RPMI8226 (cell line): ENCODE results near the gene EPB41L5.
"Not testable (repeated sequence)": the region's sequence is repeated elsewhere in the genome, so short reads cannot be mapped to it uniquely, and the experiment has no call there.

Experiments
- DNase-seq: peaks from one replicate; pipeline ENCODE4 v3.0.0-alpha.2; 2015

The EPB41L5 gene

DNA sequence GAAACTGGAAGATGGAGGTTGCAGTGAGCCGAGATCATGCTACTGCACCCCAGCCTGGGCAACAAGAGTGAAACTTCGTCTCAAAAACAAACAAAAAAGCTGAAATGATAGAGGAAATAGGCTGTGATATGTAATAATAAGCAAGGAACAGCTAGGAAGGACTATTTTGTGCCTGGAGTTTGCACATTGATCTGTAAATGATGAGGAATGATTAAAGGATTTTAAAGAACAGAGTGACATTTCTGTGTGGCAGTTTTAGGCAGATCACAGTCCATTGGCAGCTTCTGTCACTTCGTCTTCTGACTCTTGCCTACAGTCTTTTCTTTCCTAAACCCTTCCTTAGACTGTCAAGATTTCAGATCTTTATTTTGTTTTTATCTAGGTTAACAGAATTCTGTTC lies 19.4 kb downstream of the EPB41L5 start:
- no peak for DNase-seq

- no peak for DNase-seq
Measured at GRCh38 chr2:120034027-120034426, 21.1 kb downstream of the EPB41L5 start.

DNA sequence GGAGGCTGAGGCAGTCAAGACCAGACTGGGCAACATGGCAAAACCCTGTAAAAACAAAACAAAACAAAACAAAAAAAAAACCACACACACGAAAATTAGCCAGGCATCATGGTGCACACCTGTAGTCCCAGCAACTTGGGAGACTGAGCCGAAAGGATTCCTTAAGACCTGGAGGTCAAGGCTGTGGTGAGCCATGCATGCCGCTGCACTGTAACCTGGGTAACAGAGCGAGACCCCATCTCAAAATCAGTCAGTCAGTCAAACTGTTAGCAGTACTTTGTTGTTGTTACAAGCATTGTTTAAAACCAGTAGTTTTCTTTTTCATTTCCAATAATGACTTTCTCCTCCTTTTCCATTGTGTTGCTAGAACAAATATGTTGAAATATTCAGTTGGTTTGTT lies 21.7 kb downstream of the EPB41L5 start:
- DNase-seq = no peak

- no peak for DNase-seq
Measured at GRCh38 chr2:120036145-120036544, 23.3 kb downstream of the EPB41L5 start.

GRCh38 chr2:120037995-120038541 lies 25.2 kb downstream of the EPB41L5 start:
- no peak for DNase-seq

DNA sequence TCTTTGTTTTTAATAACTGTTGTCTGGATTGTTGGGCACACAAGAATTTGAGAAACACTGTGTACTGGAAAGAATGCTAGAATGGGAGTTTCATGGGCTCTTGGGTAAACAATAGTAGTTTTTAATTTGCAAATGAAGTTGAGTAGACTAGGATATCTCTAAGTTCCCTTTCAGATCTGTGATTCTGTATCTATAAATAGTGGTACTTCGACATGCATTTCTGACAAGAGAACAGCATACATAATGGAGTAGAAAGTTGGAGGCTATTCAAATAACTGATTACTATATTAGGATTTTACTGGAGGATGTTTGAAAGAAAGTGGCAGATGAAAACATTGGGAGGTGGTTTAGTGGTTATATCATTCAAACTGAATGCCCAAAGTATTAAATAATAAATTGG lies 29.5 kb downstream of the EPB41L5 start:
- DNase-seq = no peak

DNA sequence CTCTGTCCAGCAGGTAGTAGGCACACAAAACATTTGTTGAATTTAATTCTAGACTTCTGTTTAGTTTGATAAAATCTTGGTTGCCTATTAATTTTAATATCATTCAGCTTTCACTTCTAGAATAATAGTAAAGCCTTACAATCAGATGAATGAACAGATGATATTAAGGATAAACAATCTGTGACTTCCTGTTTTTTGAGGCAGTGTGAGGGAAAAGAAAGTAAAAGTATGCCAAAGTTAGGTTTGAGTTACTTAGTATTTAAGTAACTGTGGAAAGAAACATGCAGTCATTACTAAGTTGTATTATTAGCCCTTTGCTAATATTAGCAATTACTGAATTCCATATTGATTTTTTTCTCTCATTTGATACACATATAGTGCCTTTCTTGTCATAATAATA lies 31.5 kb downstream of the EPB41L5 start:
- no peak for DNase-seq

GRCh38 chr2:120045775-120046174 lies 32.9 kb downstream of the EPB41L5 start:
- DNase-seq = not testable (repeated sequence)

GRCh38 chr2:120046252-120046651 lies 33.4 kb downstream of the EPB41L5 start:
- not testable (repeated sequence) for DNase-seq

DNA sequence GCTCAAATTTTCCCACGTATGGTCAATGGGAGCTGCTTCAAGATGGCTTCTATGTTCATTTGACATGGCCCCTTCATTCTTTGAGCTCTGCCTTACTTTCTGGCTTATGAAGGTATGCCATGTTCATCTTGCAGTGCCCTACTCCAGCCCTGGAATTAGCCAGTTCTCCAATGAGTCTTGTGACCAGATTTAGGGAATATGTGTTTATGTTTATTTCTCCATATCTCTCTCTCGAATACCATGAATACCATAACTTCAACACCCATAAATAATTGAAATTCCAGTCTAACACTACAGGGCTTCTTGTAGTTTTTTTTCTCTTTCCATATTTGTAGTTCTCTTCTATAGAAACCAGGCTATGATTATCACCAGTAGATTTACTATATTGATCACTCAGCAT lies 39.7 kb downstream of the EPB41L5 start:
- no peak for DNase-seq

GRCh38 chr2:120053891-120054290 lies 41.0 kb downstream of the EPB41L5 start:
- DNase-seq = no peak

DNA sequence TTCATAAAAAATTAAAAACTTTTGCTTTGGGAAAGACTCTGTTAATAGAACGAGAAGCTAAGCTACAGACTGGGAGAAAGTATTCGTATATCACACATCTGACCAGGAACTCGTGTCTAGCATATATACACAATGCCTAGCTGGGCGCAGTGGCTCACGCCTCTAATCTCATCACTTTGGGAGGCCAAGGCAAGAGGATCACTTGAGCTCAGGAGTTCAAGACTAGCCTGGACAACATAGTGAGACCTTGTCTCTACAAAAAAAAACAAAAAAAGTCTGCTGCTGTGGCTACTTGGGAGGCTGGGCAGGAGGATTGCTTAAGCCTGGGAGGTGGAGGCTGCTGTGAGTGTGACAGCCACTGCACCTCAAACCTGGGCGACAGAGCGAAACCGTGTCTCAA lies 46.6 kb downstream of the EPB41L5 start:
- DNase-seq = no peak

GRCh38 chr2:120060088-120060623 lies 47.3 kb downstream of the EPB41L5 start:
- DNase-seq = no peak

- no peak for DNase-seq
Measured at GRCh38 chr2:120064664-120065063, 51.8 kb downstream of the EPB41L5 start.

DNA sequence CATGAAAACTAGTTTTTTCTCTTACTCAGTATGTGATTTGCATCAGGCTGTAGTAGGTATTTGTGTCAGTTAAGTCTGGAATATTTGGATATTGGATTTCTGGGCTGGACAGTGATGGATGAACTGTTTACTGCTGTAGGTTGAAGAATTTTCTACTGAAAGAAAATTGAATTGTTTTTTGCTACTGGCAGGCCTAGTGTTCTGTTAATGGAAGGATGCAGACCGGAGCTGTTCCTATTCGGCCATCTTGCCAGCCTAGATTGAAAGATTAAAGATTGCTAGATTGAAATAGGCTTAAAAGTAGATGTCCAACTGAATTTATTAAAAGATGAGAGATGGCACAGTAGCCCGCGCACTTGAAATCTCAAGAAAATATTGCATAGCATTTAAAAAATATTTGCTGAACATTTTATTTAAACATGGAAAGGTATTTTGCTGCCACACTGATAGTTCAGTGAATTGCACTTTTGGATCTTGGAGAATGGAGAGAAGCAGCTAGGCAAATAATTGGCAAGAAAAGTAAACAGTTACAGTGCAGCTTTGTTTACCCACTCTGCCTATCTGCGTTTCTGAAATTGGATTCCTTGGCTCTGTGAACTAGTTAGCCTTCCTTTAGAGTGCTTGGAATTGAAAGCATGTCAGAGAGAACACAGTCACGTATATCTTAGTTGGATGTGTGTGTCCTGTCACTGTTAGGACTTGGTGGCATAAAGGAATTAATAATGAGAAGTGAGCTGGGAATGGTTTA lies 54.1 kb downstream of the EPB41L5 start:
- no peak for DNase-seq

- not testable (repeated sequence) for DNase-seq
Measured at GRCh38 chr2:120068040-120068658, 55.3 kb downstream of the EPB41L5 start.

- DNase-seq = no peak
Measured at GRCh38 chr2:120075545-120075944, 62.7 kb downstream of the EPB41L5 start.

DNA sequence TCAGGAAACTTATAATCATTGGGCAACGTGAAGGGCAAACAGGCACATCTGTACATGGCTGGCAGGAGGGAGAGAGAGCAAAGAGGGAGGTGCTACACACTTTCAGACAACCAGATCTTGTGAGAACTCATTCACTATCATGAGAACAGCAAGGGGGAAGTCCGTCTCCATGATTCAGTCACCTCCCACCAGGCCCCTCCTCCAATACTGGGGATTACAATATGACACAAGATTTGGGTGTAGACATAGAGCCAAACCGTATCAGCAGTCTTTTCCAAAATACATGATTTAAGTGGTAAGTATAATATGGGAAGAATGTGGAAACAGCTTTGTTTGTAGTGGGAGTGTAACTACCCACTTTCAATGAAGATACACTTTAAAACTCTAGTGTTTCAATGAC lies 65.0 kb downstream of the EPB41L5 start:
- no peak for DNase-seq

- no peak for DNase-seq
Measured at GRCh38 chr2:120079647-120080046, 66.8 kb downstream of the EPB41L5 start.

DNA sequence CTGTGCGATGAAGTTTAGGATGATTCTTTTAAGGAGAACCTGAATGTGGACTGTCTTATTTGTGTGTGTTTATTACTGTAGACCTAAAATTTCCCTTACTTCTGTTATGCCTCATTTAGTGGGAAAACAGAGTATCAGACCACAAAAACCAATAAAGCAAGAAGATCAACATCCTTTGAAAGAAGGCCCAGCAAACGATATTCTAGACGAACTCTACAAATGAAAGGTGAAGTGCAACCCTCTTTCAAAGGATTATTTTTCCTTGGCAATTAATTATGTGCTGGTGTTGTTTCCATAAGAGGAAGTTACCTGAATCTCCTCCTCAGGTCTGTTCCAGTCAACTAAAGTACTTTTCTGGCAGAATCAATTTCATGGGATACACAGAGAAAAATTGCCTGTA lies 78.6 kb downstream of the EPB41L5 start:
- DNase-seq = no peak

GRCh38 chr2:120094795-120095194 lies 81.9 kb downstream of the EPB41L5 start:
- DNase-seq = no peak

DNA sequence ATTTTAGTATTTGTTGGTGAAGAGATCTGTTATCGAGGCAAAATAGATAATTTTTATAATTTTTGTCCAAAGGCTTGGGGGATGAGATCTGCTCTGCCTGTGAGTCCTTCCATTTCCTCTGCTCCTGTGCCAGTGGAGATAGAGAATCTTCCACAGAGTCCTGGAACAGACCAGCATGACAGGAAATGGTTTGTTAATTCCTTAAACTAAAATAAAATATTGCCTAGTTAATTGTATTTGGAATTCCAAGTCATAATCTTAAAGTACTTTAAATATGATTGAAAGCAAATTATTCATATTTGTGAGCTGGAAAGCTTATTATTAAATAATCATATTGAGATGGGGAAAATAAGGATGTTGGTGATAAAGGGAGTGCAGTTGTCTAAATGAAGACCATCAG lies 87.8 kb downstream of the EPB41L5 start:
- DNase-seq = no peak

DNA sequence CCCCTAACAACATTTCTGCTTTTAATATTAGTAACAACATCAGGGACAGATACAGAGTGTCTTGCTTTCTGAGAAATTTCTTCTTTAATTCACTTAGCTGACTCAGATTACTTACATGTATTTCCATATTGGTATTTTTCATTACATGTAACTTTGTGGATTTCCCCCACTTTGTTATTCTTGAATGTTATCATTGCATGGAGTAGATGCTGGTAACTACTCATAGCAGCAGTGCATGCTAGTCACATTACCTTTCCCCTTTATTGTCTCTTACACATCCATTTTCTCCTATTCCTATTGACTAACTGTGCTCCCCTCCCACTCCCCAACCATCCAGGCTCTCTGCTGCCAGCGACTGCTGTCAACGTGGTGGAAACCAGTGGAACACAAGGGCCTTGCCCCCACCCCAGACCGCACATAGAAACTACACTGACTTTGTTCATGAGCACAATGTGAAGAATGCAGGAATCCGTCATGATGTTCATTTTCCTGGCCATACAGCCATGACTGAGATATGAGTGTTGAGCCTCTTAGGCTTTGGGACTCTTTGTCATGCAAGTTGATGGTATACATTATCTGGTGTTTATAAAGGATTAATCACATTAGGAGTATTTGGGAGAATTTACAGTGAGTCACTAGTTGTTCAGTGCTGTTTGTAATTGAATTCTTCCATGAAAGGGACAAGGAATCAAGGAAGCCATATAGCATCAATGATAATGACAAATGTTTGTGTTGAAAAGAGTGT lies 91.0 kb downstream of the EPB41L5 start:
- no peak for DNase-seq

DNA sequence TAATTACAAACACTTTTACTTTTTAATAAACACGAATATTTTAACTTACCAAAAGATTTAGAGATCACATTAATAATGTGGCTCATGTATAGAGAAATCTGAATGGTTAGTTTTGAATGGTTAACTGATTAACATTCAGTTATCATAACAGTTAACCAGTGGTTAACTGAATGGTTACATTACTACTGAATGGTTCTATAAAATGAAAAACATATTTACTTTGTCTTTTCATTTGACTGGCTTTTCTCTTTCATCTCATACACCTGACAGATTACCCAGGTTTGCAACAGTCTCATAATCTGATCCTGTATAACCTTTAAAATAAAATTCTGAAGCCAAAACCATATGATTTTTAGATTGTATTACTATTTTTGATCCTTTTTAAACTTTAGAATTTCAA lies 91.9 kb downstream of the EPB41L5 start:
- no peak for DNase-seq
